Measurements from ENCODE around the gene FLCN. TPM values are rescaled to one million over a fixed set of nuclear protein-coding genes. Genes with fewer than 3 reads are reported as not detected.

Gene FLCN
- total RNA-seq, 1 donor from 2014 or later: 30.4 TPM

DNA sequence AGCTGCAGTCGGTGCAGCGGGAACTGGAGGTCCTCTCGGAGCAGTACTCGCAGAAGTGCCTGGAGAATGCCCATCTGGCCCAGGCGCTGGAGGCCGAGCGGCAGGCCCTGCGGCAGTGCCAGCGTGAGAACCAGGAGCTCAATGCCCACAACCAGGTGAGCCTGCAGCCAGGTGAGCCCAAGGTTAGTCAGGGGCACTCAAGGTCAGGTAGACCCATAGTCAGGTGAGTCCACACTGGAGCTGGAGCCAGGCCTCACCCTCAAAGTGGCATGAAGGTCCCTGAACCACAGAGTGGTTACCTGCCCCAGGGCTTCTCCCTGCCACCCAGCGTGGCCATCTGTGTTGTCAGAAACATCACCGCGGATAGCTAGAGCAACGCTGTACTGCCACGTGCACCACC, 63.0 kb downstream of the FLCN start:
- no peak for DNase-seq (ENCODE audit: low spot score)
- Mint-ChIP-seq H3K4me3 (ENCODE audit: low read depth) (no peak overlapping the region), H3K4me1 (ENCODE audit: low read depth) (peaks cover 40% of the 10 kb centered on the region), H3K9me3 (no peaks in the 10 kb centered on the region), H3K27ac (no peak overlapping the region), H3K36me3 (ENCODE audit: low read depth) (peaks cover 54% of the 10 kb centered on the region), H3K27me3 (ENCODE audit: low read depth) (no peaks in the 10 kb centered on the region)
- intact Hi-C loops (cut with micrococcal nuclease): no loop called here

DNA sequence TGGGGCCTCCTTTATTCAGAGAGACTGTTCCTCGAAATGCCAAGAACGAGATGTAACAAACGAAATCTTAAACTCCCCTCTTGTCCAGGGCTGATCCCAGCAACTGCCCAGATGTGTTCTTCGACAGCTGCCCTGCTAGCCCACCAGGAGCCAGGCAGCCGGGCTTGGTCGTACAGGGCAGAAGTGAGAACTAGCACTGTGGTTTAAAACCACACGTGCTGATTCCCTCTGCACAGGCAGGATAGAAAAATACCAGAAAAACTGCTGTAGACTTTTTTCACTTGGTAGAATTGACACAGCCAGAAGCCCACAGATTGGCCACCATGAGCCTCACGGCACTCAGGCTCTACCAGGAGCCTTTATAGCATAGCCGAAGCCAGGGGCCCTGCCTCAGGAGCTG, 64.0 kb downstream of the FLCN start:
- intact Hi-C loops (cut with micrococcal nuclease): no loop called here
- no peak overlapping the region for H3K27ac Mint-ChIP-seq
- H3K4me1 Mint-ChIP-seq (ENCODE audit: low read depth): peaks cover 38% of the 10 kb centered on the region
- no peak overlapping the region for H3K4me3 Mint-ChIP-seq (ENCODE audit: low read depth)
- peaks cover 54% of the 10 kb centered on the region for H3K36me3 Mint-ChIP-seq (ENCODE audit: low read depth)
- no peaks in the 10 kb centered on the region for H3K9me3 Mint-ChIP-seq
- no peak for DNase-seq (ENCODE audit: low spot score)
- no peaks in the 10 kb centered on the region for H3K27me3 Mint-ChIP-seq (ENCODE audit: low read depth)

DNA sequence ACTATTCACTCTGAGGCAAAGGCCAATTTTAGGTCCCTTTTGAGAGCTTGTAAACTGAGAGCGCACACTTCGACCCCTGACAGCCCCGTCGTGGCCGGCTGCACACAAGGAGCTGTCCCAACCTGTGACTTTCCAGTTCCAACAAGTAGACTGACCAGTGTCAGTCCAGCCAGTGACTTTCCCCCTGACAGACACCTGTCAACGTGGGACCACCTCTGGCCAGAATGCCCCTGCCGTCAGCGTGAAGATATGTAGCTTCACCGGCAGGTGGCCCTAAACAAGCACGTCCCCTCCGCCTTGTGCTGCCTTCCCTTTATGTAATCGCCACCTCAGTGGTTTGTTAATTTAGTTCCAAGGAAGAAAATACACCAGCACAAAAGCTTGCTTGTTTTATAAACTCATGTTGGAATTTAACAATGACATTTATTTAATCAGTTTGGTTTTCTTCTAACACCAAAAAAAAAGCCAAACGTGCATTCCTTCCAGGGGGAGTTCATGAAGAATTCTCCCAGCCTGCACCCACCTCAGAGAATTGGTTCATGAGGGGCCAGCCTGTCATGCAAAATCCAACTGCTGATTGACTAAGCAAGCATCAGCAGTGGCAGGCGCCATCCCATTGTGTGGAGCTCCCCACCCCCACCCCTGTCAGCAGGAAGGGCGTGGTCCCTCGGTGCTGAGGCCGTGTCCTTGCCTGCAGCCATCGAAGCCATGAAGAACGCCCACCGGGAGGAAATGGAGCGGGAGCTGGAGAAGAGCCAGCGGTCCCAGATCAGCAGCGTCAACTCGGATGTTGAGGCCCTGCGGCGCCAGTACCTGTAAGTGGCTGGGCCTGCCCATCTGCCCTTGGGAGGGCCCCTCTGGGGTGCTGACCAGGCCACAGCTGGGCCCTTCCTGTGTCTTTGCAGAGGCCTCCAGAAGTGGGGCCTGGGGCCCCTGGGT, 64.7 kb downstream of the FLCN start:
- H3K27ac Mint-ChIP-seq: no peak overlapping the region
- intact Hi-C loops (cut with micrococcal nuclease): no loop called here
- no peak for DNase-seq (ENCODE audit: low spot score)
- no peaks in the 10 kb centered on the region for H3K9me3 Mint-ChIP-seq
- H3K27me3 Mint-ChIP-seq (ENCODE audit: low read depth): no peaks in the 10 kb centered on the region
- peaks cover 51% of the 10 kb centered on the region for H3K36me3 Mint-ChIP-seq (ENCODE audit: low read depth)
- H3K4me1 Mint-ChIP-seq (ENCODE audit: low read depth): peaks cover 33% of the 10 kb centered on the region
- H3K4me3 Mint-ChIP-seq (ENCODE audit: low read depth): no peak overlapping the region

DNA sequence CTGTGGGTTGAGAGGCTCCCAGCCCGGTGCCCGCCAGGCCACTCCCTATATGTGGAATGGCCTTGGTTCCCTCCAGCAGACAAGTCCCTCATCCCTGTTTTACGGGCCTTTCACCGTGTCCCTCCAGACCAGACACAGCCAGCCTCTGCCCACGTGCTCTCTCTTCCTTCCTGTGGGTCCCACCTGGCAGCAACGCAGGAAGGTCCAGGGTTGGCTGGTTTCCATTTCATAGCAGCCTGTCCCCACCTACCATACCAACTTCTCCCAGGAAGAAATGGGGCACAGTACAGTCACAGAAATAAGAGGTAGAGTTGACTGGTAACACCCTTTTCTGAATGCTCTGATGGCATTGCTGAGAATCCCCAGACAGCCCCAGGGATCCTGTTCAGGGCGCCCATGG, 65.8 kb downstream of the FLCN start:
- H3K9me3 Mint-ChIP-seq: no peaks in the 10 kb centered on the region
- H3K27me3 Mint-ChIP-seq (ENCODE audit: low read depth): no peaks in the 10 kb centered on the region
- H3K4me1 Mint-ChIP-seq (ENCODE audit: low read depth): peaks cover 24% of the 10 kb centered on the region
- DNase-seq (ENCODE audit: low spot score): no peak
- peaks cover 49% of the 10 kb centered on the region for H3K36me3 Mint-ChIP-seq (ENCODE audit: low read depth)
- H3K4me3 Mint-ChIP-seq (ENCODE audit: low read depth): no peak overlapping the region
- no peak overlapping the region for H3K27ac Mint-ChIP-seq
- intact Hi-C loops (cut with micrococcal nuclease): no loop called here

DNA sequence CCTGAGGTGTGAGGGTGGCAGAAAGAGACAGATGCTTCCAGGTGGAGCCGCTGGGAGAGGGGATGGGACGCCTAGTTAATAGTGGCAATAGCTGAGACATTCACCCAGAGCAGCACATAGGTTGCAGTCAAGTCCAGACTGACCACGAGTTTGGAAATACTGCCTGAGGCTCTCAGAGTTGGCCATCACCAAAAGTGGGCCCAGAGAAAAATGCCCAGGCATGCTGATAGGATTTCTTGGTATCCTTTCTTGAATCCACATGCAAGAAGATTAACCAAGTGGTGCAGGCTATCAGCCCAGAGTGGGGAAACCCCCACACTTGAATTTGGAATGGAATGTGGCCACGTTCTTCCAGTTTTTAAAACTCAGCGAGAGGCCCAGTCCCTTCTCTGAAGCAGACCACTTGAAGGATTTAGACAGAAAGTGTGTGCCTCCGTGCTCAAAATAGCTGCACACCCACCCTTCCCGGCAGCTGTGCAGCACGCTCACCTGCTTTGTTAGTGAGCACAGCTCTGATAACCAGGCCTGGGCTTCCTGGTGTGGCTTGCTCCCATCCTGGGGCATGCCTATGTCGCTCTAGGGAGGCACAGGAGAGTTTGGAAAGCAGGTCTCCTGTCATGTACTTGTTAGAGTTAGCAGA, 66.5 kb downstream of the FLCN start:
- Mint-ChIP-seq H3K27me3 (ENCODE audit: low read depth) (no peaks in the 10 kb centered on the region), H3K27ac (no peak overlapping the region), H3K9me3 (no peaks in the 10 kb centered on the region), H3K36me3 (ENCODE audit: low read depth) (peaks cover 48% of the 10 kb centered on the region), H3K4me3 (ENCODE audit: low read depth) (no peak overlapping the region), H3K4me1 (ENCODE audit: low read depth) (peaks cover 17% of the 10 kb centered on the region)
- intact Hi-C loops (cut with micrococcal nuclease): no loop called here
- DNase-seq (ENCODE audit: low spot score): no peak

DNA sequence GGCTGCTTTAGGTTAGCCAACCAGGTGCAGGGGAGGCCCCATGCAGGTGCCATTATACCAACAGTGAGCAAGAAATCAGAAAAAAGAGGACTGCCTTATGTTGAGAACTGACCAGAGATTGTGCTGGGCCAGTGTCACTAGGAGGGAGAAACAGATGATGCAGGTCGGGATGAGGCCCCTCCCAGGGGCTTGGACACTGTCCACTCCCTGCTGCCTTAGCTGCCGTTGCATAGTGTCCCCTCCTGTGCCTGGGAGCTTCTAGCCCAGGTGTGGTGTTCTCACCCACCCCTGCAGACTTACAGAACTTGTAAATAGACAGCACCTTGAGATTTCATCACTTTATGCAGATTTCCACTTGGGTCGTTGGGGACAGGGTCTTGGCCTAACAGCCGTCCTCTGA, 67.6 kb downstream of the FLCN start:
- H3K27ac Mint-ChIP-seq: no peak overlapping the region
- no peaks in the 10 kb centered on the region for H3K9me3 Mint-ChIP-seq
- peaks cover 49% of the 10 kb centered on the region for H3K36me3 Mint-ChIP-seq (ENCODE audit: low read depth)
- H3K4me1 Mint-ChIP-seq (ENCODE audit: low read depth): peaks cover 17% of the 10 kb centered on the region
- no peak overlapping the region for H3K4me3 Mint-ChIP-seq (ENCODE audit: low read depth)
- intact Hi-C loops (cut with micrococcal nuclease): no loop called here
- no peak for DNase-seq (ENCODE audit: low spot score)
- no peaks in the 10 kb centered on the region for H3K27me3 Mint-ChIP-seq (ENCODE audit: low read depth)

DNA sequence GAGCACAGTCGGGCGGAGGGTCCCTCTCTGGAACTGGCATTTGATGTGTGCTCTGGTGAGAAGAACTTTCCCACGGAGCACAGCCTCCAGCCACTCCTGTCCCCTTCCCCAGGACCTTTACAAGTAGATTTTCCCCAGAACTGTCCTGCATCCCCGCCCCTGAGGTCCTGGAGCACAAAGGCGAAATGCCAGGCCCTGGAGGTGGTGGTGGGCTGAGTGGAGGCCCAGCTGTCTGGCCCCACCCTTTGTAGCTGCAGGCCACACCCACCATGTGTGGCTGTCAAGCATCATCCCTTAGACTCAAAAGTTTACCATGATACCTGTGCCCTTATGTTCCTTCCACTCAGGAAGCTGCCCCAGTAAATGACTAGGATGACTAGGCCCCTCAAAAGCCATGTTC, 68.6 kb downstream of the FLCN start:
- DNase-seq (ENCODE audit: low spot score): no peak
- intact Hi-C loops (cut with micrococcal nuclease): no loop called here
- Mint-ChIP-seq H3K9me3 (no peaks in the 10 kb centered on the region), H3K36me3 (ENCODE audit: low read depth) (peaks cover 44% of the 10 kb centered on the region), H3K4me3 (ENCODE audit: low read depth) (no peak overlapping the region), H3K27ac (peak overlapping the region; percentile 7), H3K27me3 (ENCODE audit: low read depth) (no peaks in the 10 kb centered on the region), H3K4me1 (ENCODE audit: low read depth) (peaks cover 17% of the 10 kb centered on the region)

DNA sequence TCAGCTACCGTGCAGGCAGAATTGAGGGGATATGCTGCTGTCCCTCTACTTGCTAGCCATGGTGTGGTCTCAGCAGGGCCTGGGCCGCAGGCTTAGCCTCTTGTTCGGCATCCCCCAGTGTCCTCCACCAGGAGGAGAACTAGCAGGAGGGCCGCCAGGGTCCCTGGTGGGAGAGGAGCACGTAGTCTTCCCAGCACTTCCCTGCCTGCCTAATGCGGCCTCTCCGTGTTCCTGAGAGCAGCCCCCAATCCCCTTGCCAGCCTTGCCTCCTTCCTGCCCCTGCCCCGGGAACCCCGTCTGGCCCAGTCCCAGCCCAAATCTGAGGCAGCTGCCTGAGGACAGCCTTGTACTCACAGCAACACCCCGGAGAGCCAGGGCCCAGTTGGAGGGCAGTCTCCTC, 69.0 kb downstream of the FLCN start:
- intact Hi-C loops (cut with micrococcal nuclease): no loop called here
- Mint-ChIP-seq H3K4me3 (ENCODE audit: low read depth) (no peak overlapping the region), H3K27me3 (ENCODE audit: low read depth) (no peaks in the 10 kb centered on the region), H3K4me1 (ENCODE audit: low read depth) (peaks cover 15% of the 10 kb centered on the region), H3K36me3 (ENCODE audit: low read depth) (peaks cover 44% of the 10 kb centered on the region), H3K9me3 (no peaks in the 10 kb centered on the region), H3K27ac (no peak overlapping the region)
- DNase-seq (ENCODE audit: low spot score): no peak

DNA sequence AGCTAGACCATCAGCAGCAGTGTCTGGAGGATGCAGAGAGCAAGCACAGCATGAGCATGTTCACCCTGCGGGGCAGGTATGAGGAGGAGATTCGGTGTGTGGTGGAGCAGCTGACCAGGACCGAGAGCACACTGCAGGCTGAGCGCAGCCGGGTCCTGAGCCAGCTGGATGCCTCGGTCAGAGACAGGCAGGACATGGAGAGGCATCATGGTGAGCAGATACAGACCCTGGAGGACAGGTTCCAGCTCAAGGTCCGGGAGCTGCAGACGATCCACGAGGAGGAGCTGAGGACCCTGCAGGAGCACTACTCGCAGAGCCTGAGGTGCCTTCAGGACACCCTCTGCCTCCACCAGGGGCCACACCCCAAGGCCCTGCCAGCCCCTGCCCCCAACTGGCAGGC, 69.6 kb downstream of the FLCN start:
- H3K27ac Mint-ChIP-seq: no peak overlapping the region
- H3K4me3 Mint-ChIP-seq (ENCODE audit: low read depth): no peak overlapping the region
- no peaks in the 10 kb centered on the region for H3K9me3 Mint-ChIP-seq
- H3K27me3 Mint-ChIP-seq (ENCODE audit: low read depth): no peaks in the 10 kb centered on the region
- H3K4me1 Mint-ChIP-seq (ENCODE audit: low read depth): peaks cover 10% of the 10 kb centered on the region
- no peak for DNase-seq (ENCODE audit: low spot score)
- intact Hi-C loops (cut with micrococcal nuclease): no loop called here
- peaks cover 41% of the 10 kb centered on the region for H3K36me3 Mint-ChIP-seq (ENCODE audit: low read depth)

DNA sequence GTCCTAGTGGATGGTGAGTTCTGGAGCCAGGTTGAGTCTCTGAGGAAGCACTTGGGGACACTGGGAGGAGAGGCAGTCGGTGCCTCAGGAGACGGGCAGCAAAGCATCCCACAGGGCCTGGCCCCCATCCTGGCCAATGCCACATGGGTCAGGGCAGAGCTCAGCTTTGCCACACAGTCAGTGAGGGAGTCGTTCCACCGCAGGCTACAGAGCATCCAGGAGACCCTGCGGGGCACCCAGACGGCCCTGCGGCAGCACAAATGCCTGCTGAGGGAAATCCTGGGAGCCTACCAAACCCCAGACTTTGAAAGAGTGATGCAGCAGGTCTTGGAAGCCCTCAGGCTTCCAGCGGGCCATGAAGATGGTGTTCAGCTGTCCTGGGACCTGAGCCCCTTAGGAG, 70.5 kb downstream of the FLCN start:
- Mint-ChIP-seq H3K9me3 (no peaks in the 10 kb centered on the region), H3K4me1 (ENCODE audit: low read depth) (peaks cover 9% of the 10 kb centered on the region), H3K27me3 (ENCODE audit: low read depth) (no peaks in the 10 kb centered on the region), H3K36me3 (ENCODE audit: low read depth) (peaks cover 36% of the 10 kb centered on the region), H3K27ac (no peak overlapping the region), H3K4me3 (ENCODE audit: low read depth) (no peak overlapping the region)
- intact Hi-C loops (cut with micrococcal nuclease): no loop called here
- no peak for DNase-seq (ENCODE audit: low spot score)

DNA sequence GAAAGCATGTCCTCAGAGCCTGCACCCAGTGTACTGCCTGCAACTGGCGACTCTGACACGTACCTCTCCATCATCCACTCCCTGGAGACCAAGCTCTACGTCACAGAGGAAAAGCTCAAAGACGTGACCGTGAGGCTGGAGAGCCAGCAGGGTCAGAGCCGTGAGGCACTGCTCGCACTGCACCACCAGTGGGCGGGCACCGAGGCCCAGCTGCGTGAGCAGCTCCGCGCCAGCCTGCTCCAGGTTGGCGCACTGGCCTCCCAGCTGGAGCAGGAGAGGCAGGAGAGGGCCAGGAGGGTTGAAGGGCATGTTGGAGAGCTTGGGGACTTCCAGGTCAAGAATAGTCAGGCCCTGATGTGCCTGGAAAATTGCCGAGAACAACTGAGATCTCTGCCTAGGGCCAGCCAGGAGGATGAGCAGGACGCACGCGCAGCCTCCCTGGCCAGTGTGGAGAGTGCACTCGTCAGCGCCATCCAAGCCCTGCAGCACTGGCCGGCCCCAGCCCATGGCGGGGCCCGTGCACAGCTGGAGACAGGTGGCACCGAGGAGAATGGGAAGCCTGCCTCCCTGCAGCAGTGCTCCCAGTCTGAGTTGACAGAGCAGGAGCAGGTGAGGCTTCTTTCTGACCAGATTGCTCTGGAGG, 71.2 kb downstream of the FLCN start:
- intact Hi-C loops (cut with micrococcal nuclease): no loop called here
- peaks cover 37% of the 10 kb centered on the region for H3K36me3 Mint-ChIP-seq (ENCODE audit: low read depth)
- H3K4me3 Mint-ChIP-seq (ENCODE audit: low read depth): no peak overlapping the region
- H3K27me3 Mint-ChIP-seq (ENCODE audit: low read depth): no peaks in the 10 kb centered on the region
- H3K9me3 Mint-ChIP-seq: no peaks in the 10 kb centered on the region
- no peak overlapping the region for H3K27ac Mint-ChIP-seq
- DNase-seq (ENCODE audit: low spot score): no peak
- H3K4me1 Mint-ChIP-seq (ENCODE audit: low read depth): peaks cover 7% of the 10 kb centered on the region

DNA sequence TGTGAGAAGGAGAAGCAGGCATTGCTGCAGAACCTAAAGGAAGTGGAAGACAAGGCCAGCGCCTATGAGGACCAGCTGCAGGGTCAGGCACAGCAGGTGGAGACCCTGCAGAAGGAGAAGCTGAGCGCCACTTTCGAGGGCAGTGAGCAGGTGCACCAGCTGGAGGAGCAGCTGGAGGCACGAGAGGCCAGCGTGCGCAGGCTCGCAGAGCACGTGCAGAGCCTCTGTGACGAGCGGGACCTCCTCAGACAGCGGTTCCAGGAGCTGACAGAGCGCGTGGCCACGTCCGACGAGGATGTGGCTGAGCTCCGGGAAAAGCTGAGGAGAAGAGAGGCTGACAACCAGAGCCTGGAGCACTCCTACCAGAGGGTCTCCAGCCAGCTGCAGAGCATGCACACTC, 72.3 kb downstream of the FLCN start:
- no peak overlapping the region for H3K4me3 Mint-ChIP-seq (ENCODE audit: low read depth)
- no peak overlapping the region for H3K27ac Mint-ChIP-seq
- intact Hi-C loops (cut with micrococcal nuclease): no loop called here
- peaks cover 6% of the 10 kb centered on the region for H3K4me1 Mint-ChIP-seq (ENCODE audit: low read depth)
- no peaks in the 10 kb centered on the region for H3K27me3 Mint-ChIP-seq (ENCODE audit: low read depth)
- DNase-seq (ENCODE audit: low spot score): no peak
- peaks cover 41% of the 10 kb centered on the region for H3K36me3 Mint-ChIP-seq (ENCODE audit: low read depth)
- H3K9me3 Mint-ChIP-seq: no peaks in the 10 kb centered on the region

DNA sequence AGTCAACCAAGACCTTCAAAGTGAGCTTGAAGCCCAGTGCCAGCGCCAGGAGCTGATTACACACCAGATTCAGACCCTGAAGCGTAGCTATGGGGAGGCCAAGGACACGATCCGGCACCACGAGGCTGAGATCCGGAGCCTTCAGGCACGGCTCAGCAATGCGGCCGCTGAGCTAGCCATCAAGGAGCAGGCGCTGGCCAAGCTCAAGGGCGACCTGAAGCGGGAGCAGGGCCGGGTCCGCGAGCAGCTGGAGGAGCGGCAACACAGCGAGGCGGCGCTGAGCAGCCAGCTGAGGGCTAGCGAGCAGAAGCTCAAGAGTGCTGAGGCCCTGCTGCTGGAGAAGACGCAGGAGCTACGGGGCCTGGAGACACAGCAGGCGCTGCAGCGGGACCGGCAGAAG, 72.8 kb downstream of the FLCN start:
- Mint-ChIP-seq H3K27ac (no peak overlapping the region), H3K27me3 (ENCODE audit: low read depth) (no peaks in the 10 kb centered on the region), H3K4me3 (ENCODE audit: low read depth) (no peak overlapping the region), H3K4me1 (ENCODE audit: low read depth) (peaks cover 5% of the 10 kb centered on the region), H3K9me3 (no peaks in the 10 kb centered on the region), H3K36me3 (ENCODE audit: low read depth) (peaks cover 41% of the 10 kb centered on the region)
- DNase-seq (ENCODE audit: low spot score): no peak
- intact Hi-C loops (cut with micrococcal nuclease): no loop called here

Data from activated T-helper 2 cell treated with anti-CD3 and anti-CD28 coated beads, Interferon-gamma antibody, Interleukin-2, Interleukin-4, amounts not matched to agents 10 μg/mL and 5 μg/mL and 100 μg/mL, durations not matched to agents 14 hours and 24 hours and 36 hours (primary cell).